Nephron progenitor cell (in vitro differentiated cells): ENCODE measurements around the gene CHRD.

Experiments
- DNase-seq: peaks from one replicate; pipeline ENCODE4 v3.0.0; 2021
- H3K27ac Mint-ChIP-seq: 2 replicates; pipeline ENCODE4 v1.8.0; 2021; ENCODE audit warnings: mild to moderate bottlenecking, moderate library complexity, mixed read lengths
- H3K27me3 Mint-ChIP-seq: 2 replicates; pipeline ENCODE4 v1.8.0; 2021; ENCODE audit warnings: mild to moderate bottlenecking, low read depth, mixed read lengths; ENCODE audit not compliant: poor library complexity
- H3K36me3 Mint-ChIP-seq: 2 replicates; pipeline ENCODE4 v1.8.0; 2021; ENCODE audit warnings: low read depth, mixed read lengths
- H3K4me1 Mint-ChIP-seq: 2 replicates; pipeline ENCODE4 v1.8.0; 2021; ENCODE audit warnings: mixed read lengths
- H3K4me3 Mint-ChIP-seq: 2 replicates; pipeline ENCODE4 v1.8.0; 2021; ENCODE audit warnings: mild to moderate bottlenecking, moderate library complexity, mixed read lengths
- H3K9me3 Mint-ChIP-seq: 2 replicates; pipeline ENCODE4 v1.8.0; 2021; ENCODE audit warnings: mild to moderate bottlenecking, moderate library complexity, mixed read lengths
- TF ChIP-seq, protein P1 (sequence below): fragments of 200-600 bp; sonication (generic); IDR thresholded peaks from 2 replicates; pipeline ENCODE4 v1.5.0; 2021; ENCODE audit warnings: antibody characterized with exemption

The CHRD gene

GRCh38 chr3:184382326-184383032 is 2.6 kb downstream of the CHRD start:
- Mint-ChIP-seq H3K36me3 (no peaks in the 10 kb centered on the region), H3K27me3 (peaks cover 40% of the 10 kb centered on the region), H3K4me1 (peaks cover 20% of the 10 kb centered on the region), H3K4me3 (no peak overlapping the region), H3K27ac (no peak overlapping the region), H3K9me3 (no peaks in the 10 kb centered on the region)
- no peak for DNase-seq
- TF ChIP-seq, protein P1, sequence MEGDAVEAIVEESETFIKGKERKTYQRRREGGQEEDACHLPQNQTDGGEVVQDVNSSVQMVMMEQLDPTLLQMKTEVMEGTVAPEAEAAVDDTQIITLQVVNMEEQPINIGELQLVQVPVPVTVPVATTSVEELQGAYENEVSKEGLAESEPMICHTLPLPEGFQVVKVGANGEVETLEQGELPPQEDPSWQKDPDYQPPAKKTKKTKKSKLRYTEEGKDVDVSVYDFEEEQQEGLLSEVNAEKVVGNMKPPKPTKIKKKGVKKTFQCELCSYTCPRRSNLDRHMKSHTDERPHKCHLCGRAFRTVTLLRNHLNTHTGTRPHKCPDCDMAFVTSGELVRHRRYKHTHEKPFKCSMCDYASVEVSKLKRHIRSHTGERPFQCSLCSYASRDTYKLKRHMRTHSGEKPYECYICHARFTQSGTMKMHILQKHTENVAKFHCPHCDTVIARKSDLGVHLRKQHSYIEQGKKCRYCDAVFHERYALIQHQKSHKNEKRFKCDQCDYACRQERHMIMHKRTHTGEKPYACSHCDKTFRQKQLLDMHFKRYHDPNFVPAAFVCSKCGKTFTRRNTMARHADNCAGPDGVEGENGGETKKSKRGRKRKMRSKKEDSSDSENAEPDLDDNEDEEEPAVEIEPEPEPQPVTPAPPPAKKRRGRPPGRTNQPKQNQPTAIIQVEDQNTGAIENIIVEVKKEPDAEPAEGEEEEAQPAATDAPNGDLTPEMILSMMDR: no peak

GRCh38 chr3:184383033-184383740 is 3.3 kb downstream of the CHRD start:
- peaks cover 38% of the 10 kb centered on the region for H3K27me3 Mint-ChIP-seq
- TF ChIP-seq, protein P1: no peak
- peaks cover 13% of the 10 kb centered on the region for H3K4me1 Mint-ChIP-seq
- H3K36me3 Mint-ChIP-seq: no peaks in the 10 kb centered on the region
- H3K27ac Mint-ChIP-seq: no peak overlapping the region
- no peak for DNase-seq
- H3K4me3 Mint-ChIP-seq: no peak overlapping the region
- H3K9me3 Mint-ChIP-seq: no peaks in the 10 kb centered on the region

- DNase-seq: no peak
- H3K4me1 Mint-ChIP-seq: peaks cover 6% of the 10 kb centered on the region
- no peaks in the 10 kb centered on the region for H3K36me3 Mint-ChIP-seq
- H3K9me3 Mint-ChIP-seq: no peaks in the 10 kb centered on the region
- no peak overlapping the region for H3K27ac Mint-ChIP-seq
- TF ChIP-seq, protein P1: no peak
- peaks cover 28% of the 10 kb centered on the region for H3K27me3 Mint-ChIP-seq
- no peak overlapping the region for H3K4me3 Mint-ChIP-seq
Measured at GRCh38 chr3:184384342-184384741, 4.5 kb downstream of the CHRD start.

DNA sequence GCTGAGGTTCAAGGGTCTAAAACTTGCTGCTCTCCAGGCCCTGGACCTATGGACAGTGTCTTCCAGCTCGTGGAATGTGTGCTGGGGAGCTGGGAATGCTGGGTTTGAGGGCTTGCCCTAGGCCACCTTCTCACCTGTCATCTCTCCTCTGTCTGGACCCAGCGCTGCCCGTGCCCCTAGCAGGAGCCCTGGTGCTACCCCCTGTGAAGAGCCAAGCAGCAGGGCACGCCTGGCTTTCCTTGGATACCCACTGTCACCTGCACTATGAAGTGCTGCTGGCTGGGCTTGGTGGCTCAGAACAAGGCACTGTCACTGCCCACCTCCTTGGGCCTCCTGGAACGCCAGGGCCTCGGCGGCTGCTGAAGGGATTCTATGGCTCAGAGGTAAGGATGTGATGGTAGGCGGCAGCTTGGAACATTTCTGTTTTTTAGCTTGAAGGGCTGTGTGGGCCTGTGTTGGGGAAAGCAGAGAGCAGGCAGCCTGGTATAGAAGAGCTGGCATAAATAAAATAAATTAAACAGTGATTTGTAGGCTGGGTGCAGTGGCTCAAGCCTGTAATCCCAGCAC is 5.1 kb downstream of the CHRD start:
- peaks cover 27% of the 10 kb centered on the region for H3K27me3 Mint-ChIP-seq
- H3K4me3 Mint-ChIP-seq: no peak overlapping the region
- no peak for DNase-seq
- H3K4me1 Mint-ChIP-seq: peaks cover 10% of the 10 kb centered on the region
- H3K9me3 Mint-ChIP-seq: no peaks in the 10 kb centered on the region
- no peaks in the 10 kb centered on the region for H3K36me3 Mint-ChIP-seq
- H3K27ac Mint-ChIP-seq: peak overlapping the region; percentile 39
- TF ChIP-seq, protein P1: no peak

- Mint-ChIP-seq H3K4me3 (no peak overlapping the region), H3K27ac (no peak overlapping the region), H3K27me3 (peaks cover 21% of the 10 kb centered on the region), H3K4me1 (peaks cover 10% of the 10 kb centered on the region), H3K36me3 (no peaks in the 10 kb centered on the region), H3K9me3 (no peaks in the 10 kb centered on the region)
- DNase-seq: no peak
- TF ChIP-seq, protein P1: no peak
Measured at GRCh38 chr3:184386047-184386806, 6.4 kb downstream of the CHRD start.
